Retinal pigment epithelial cell (primary cell): ENCODE measurements around the gene NSUN2.

Source experiments
- DNase-seq: peaks from one replicate; pipeline ENCODE4 v3.0.0-alpha.2; 2010; ENCODE audit warnings: low read depth
- H3K4me3 ChIP-seq: 2 replicates; pipeline ENCODE4 v1.5.1; 2011; ENCODE audit warnings: mild to moderate bottlenecking, low read length, control low read depth, moderate library complexity
- TF ChIP-seq, protein P1 (sequence below): conservative IDR thresholded peaks from 2 replicates; pipeline ENCODE4 v1.5.1; 2011; ENCODE audit warnings: low read depth, low read length, control low read depth, inconsistent platforms

The NSUN2 gene

DNA sequence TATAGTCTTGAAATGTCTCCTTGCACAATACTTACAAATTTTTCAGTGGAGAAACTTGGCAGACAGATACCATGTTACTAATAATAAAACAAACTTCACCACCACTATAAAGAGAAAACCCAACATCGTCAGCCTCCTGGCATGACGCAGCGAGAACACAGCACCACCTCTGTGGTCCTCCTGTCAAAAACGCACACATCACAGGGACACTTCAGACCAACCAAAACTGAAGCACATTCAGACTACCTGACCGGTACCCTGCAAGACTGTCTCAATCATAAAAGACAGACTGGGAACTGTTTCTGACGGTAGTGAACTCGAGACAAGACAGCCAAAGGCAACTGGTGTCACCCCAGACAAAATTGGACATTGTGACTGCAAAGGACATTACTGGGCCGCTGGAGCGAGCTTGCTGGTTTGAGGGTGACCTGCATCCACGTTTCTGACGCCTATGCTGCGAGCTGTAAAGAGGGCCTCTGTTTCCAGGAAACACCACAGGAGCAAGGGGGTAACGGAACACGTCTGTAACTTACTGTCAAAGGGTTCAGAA is 34.4 kb downstream of the NSUN2 start:
- DNase-seq = no peak
- TF ChIP-seq, protein P1, sequence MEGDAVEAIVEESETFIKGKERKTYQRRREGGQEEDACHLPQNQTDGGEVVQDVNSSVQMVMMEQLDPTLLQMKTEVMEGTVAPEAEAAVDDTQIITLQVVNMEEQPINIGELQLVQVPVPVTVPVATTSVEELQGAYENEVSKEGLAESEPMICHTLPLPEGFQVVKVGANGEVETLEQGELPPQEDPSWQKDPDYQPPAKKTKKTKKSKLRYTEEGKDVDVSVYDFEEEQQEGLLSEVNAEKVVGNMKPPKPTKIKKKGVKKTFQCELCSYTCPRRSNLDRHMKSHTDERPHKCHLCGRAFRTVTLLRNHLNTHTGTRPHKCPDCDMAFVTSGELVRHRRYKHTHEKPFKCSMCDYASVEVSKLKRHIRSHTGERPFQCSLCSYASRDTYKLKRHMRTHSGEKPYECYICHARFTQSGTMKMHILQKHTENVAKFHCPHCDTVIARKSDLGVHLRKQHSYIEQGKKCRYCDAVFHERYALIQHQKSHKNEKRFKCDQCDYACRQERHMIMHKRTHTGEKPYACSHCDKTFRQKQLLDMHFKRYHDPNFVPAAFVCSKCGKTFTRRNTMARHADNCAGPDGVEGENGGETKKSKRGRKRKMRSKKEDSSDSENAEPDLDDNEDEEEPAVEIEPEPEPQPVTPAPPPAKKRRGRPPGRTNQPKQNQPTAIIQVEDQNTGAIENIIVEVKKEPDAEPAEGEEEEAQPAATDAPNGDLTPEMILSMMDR = no peak
- H3K4me3 ChIP-seq = no peak overlapping the region

DNA sequence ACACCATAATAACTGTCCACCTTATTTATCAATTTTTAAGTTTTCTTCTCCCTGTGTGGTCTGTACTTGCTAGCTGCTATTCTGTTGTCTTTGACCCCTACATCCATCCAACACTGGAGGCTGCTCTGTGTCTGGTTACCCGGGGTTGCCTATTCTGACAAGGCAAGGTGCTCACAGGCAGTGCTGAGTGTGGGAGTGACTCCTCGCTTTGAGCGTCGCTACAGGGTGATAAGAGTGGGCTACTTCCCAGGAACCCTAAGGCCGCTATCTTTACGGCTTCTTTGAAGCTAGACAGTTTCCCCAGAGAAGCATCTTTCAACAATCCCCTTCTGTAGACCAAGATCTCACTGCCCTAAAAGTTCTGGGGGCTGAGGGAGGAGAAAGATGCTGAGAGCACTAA is 35.3 kb downstream of the NSUN2 start:
- H3K4me3 ChIP-seq = no peak overlapping the region
- TF ChIP-seq, protein P1 = no peak
- no peak for DNase-seq

- no peak overlapping the region for H3K4me3 ChIP-seq
- no peak for DNase-seq
- TF ChIP-seq, protein P1 = no peak
These were observed 36.5 kb downstream of the NSUN2 start for GRCh38 chr5:6596388-6596787.

DNA sequence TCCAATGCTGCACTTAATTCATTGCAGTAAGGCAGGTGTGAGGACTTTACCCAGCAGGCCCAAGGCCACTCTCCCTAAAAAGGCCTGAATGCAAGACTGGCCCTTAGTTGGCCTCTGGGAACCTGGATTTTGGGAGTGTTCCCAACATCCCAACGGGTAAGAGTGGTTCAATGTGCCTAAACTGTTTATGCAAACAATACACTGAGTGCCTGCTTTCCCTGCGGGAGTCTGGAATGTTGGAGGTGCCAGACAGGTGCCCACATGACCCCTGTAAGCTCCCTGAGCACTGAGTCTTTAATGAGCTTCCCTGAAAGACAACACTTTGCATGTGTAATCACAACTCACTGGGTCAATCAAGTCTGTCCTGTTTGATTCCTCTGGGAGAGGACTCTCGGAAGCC is 37.4 kb downstream of the NSUN2 start:
- TF ChIP-seq, protein P1 = no peak
- DNase-seq = no peak

DNA sequence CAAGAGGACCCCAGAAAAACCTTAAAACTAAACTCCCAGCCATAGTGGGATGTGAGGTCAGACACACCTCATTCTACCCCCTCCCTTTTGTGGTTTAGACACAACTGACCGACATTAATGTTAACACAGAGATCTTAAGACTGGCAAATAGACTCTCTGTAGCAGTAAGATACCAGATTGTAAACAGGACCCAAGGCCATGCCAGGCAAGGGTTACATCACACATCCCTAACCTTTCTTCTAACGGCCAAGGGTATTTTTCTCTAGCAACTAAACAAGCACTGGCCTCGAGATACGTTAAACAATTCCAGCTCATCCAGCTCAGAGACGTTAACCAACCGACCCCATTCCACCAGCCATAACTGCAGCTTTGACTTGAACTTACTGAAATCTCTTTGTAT is 38.8 kb downstream of the NSUN2 start:
- no peak for DNase-seq
- TF ChIP-seq, protein P1 = no peak

More for the DNA sequence above, 37.4 kb downstream of the NSUN2 start:
- H3K4me3 ChIP-seq = no peak overlapping the region

DNA sequence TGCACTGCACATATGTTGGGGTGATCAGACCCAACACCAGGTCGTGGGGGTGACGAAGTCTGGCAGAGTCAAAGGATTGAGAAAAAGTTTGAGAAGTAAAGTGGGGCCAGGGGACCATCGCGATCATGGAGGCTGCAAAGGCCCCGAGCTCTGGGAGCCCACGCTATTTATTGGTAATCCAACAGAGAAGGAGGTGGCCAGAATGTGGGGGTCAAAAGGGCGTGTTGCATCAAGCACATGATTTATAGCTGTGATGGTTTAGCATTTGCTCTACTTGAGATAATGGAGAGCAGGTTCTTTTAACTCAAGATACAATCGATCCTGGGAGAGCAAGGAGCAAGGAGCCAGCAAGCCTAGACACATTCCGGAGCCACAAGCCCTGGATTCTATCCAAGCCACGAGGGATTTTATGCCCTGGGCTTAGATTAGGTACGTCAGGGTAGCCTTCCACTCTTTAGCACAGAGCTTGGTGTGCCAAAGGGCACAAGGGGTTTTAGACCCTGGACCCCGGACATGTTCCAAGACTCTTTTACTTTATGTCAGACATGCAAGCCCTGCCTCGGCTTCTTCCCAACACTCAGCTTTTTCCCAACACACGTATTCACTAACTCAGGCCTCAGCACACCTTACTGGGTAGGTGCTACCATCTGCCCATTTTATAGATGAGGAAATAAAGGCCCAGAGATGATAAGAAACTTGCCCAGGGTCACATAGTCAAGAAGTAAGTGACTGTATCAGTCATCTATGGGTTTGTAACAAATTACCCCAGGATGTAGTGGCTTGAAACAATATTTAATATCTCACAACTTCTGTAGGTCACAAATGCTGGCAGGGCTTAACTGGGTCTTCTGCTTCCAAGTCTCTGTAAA is 39.5 kb downstream of the NSUN2 start:
- TF ChIP-seq, protein P1 = no peak
- no peak overlapping the region for H3K4me3 ChIP-seq
- no peak for DNase-seq

More for the DNA sequence above, 38.8 kb downstream of the NSUN2 start:
- no peak overlapping the region for H3K4me3 ChIP-seq

DNA sequence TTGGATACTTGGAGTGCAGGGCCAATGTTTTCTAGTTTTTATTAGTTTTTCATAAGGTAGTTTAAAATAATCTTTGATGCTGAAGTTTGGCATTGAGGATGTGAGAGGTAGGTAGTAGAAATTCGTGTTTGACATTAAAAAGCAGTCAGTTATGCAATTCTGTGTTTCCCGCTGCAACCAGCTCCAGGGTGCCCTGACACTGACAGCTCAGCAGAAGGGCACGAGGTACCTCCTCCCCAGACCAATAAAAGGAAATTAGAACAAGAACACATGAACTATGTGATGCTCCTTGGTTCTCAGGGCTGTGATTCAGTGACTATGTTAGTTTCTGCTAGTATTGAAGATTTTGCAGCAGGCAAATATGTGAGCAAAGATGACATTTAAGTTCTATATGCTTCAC is 40.2 kb downstream of the NSUN2 start:
- no peak overlapping the region for H3K4me3 ChIP-seq
- no peak for DNase-seq
- TF ChIP-seq, protein P1 = no peak
